Kidney (tissue), 14 donors: ENCODE results near the gene CEP164. TPM values are rescaled to one million over a fixed set of nuclear protein-coding genes. Genes with fewer than 3 reads are reported as not detected.

Experiments
- DNase-seq, 5 donors: peaks; one replicate each; pipeline ENCODE4 v3.0.0-alpha.2; 2013 to 2020
- FAIRE-seq: peaks from 2 replicates; lab custom pipeline; 2012; peaks lifted over from hg19 to GRCh38; lab: Jason Lieb, UNC
- H3K27ac ChIP-seq, 2 donors: one replicate each; pipeline ENCODE4 v1.7.0; 2013; ENCODE audit warnings: low read depth in 2 of 2, low read length in 2 of 2, inconsistent platforms in 1 of 2
- H3K27me3 ChIP-seq: one replicate; pipeline ENCODE4 v1.7.1; 2013; ENCODE audit warnings: low read length, inconsistent platforms; ENCODE audit not compliant: control insufficient read depth, insufficient read depth
- H3K36me3 ChIP-seq, 3 donors: one replicate each; pipeline versions ENCODE4 v1.7.0 to v1.7.1; 2013; ENCODE audit warnings: low read length in 3 of 3, control low read depth in 1 of 3, inconsistent platforms in 1 of 3; ENCODE audit not compliant: insufficient read depth in 3 of 3, control insufficient read depth in 2 of 3
- H3K4me1 ChIP-seq, 3 donors: one replicate each; pipeline versions ENCODE4 v1.7.0 to v1.7.1; 2013; ENCODE audit warnings: low read length in 3 of 3, inconsistent platforms in 1 of 3, low read depth in 1 of 3; ENCODE audit not compliant: control insufficient read depth in 2 of 3, insufficient read depth in 2 of 3
- H3K4me3 ChIP-seq, 3 donors: one replicate each; pipeline versions ENCODE4 v1.7.0 to v1.8.1; 2013; ENCODE audit warnings: low read length in 3 of 3, control low read depth in 1 of 3, inconsistent platforms in 1 of 3
- H3K9ac ChIP-seq, 3 donors: one replicate each; pipeline versions ENCODE4 v1.7.0 to v1.7.1; 2013; ENCODE audit warnings: low read length in 3 of 3, control low read depth in 1 of 3, inconsistent platforms in 1 of 3
- H3K9me3 ChIP-seq, 3 donors: one replicate each; pipeline versions ENCODE4 v1.7.0 to v1.7.1; 2013; ENCODE audit warnings: low read length in 3 of 3, control low read depth in 1 of 3, inconsistent platforms in 1 of 3; ENCODE audit not compliant: control insufficient read depth in 2 of 3, insufficient read depth in 1 of 3
- intact Hi-C: fragments of 100-400 bp; cut with DNase I; formaldehyde crosslinking; loops from one replicate; pipeline ENCODE4 v1.11.1; 2022
- polyA plus RNA-seq: library from polyadenylated mRNA; stranded (reverse); fragments of 350-450 nt; fragmentation: Illumina TruSeq; extraction: RNeasy Lipid Tissue Mini Kit (QIAGEN cat#74804); gene quantifications from one replicate; pipeline ENCODE4 v1.2.3, GENCODE V29; 2014; ENCODE audit warnings: low read depth, low replicate concordance; ENCODE audit not compliant: insufficient read depth
- total RNA-seq: library from RNA; stranded (reverse); fragmentation: NEBNext Ultra II Directional; extraction: Animal tissue kit (Norgen Biotek cat#: 25700); gene quantifications from one replicate; pipeline ENCODE4 v1.2.1, GENCODE V29; 2021
- TF ChIP-seq, protein P1 (sequence below): IDR thresholded peaks from 3 replicates; pipeline ENCODE4 v1.5.1; 2012; ENCODE audit warnings: mild to moderate bottlenecking, moderate library complexity, borderline replicate concordance; ENCODE audit not compliant: insufficient read depth; ENCODE audit errors: extremely low read depth
- donor health status: control.
- donor health status: control.
- donor health status: control.
- donor health status: control.
- donor health status: control.
- donor health status: DM: yes; HTN: yes; CAD: no.
- donor health status: Normal renal cell carcinoma (clear cell type).

The CEP164 gene
- total and polyA plus RNA-seq, 2 donors from 2014 or later: 7.9 to 30.7 TPM

- H3K27ac ChIP-seq: no peak overlapping the region
- no peak for FAIRE-seq
- no peak overlapping the region for H3K4me3 ChIP-seq
- no peaks in the 10 kb centered on the region for H3K9me3 ChIP-seq
- no peak overlapping the region for H3K9ac ChIP-seq
- no peaks in the 10 kb centered on the region for H3K27me3 ChIP-seq
- H3K4me1 ChIP-seq: no peaks in the 10 kb centered on the region
- intact Hi-C loops: no loop called here
- H3K36me3 ChIP-seq: peaks cover 0 to 25% (median 0%) of the 10 kb centered on the region in 3 donors
- DNase-seq: no peak
- TF ChIP-seq, protein P1, sequence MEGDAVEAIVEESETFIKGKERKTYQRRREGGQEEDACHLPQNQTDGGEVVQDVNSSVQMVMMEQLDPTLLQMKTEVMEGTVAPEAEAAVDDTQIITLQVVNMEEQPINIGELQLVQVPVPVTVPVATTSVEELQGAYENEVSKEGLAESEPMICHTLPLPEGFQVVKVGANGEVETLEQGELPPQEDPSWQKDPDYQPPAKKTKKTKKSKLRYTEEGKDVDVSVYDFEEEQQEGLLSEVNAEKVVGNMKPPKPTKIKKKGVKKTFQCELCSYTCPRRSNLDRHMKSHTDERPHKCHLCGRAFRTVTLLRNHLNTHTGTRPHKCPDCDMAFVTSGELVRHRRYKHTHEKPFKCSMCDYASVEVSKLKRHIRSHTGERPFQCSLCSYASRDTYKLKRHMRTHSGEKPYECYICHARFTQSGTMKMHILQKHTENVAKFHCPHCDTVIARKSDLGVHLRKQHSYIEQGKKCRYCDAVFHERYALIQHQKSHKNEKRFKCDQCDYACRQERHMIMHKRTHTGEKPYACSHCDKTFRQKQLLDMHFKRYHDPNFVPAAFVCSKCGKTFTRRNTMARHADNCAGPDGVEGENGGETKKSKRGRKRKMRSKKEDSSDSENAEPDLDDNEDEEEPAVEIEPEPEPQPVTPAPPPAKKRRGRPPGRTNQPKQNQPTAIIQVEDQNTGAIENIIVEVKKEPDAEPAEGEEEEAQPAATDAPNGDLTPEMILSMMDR: no peak
These were observed 106.1 kb downstream of the CEP164 start for GRCh38 chr11:117433717-117434116.

DNA sequence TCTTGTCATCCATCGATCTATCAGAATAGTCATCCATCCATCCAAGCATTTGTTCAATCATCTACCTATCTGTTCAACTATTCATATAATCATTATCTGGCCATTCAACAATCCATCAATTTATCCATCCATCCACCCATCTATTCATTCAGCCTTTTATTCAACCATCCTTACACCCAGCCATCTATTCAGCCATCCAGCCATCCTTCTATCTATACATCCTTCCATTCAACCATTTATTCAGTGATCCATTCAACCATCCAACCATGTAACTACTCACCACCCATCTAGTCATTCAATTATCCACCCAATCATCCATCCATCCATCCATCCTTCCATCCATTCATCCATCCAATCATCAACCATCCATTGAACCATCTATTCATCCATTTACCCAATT lies 106.8 kb downstream of the CEP164 start:
- Histone ChIP-seq H3K36me3 (peaks cover 0 to 25% (median 0%) of the 10 kb centered on the region in 3 donors), H3K4me1 (no peaks in the 10 kb centered on the region), H3K9ac (no peak overlapping the region), H3K27ac (no peak overlapping the region), H3K4me3 (no peak overlapping the region), H3K9me3 (no peaks in the 10 kb centered on the region), H3K27me3 (no peaks in the 10 kb centered on the region)
- FAIRE-seq (no peak), DNase-seq (no peak)
- TF ChIP-seq, protein P1: no peak
- intact Hi-C loops: no loop called here

DNA sequence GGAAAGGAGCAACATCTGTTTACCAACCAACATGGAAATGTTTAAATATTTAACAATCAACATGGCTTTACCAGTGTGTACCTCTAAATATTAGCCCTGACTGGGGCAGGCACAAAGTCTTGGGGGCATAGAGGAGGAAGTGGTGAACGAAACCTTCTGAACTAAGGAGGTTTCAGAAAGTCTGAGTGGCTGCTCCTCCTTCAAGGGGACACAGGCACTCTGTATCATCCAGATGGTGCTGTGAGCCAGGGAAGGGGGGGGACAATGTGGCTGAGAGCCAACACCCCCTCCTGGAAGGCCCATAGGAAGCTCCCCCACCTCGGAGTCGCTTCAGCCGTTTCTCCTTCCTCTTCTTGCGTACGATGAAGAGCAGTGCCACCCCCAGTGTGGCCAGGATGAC lies 107.7 kb downstream of the CEP164 start:
- Histone ChIP-seq H3K9me3 (no peaks in the 10 kb centered on the region), H3K4me3 (no peak overlapping the region), H3K9ac (no peak overlapping the region), H3K4me1 (no peaks in the 10 kb centered on the region), H3K27me3 (no peaks in the 10 kb centered on the region), H3K27ac (no peak overlapping the region), H3K36me3 (peaks cover 0 to 20% (median 0%) of the 10 kb centered on the region in 3 donors)
- TF ChIP-seq, protein P1: no peak
- FAIRE-seq (no peak), DNase-seq (no peak)
- intact Hi-C loops: no loop called here
